Fibroblast of mammary gland (primary cell): ENCODE results near the gene TMUB1.
A peak's percentile ranks its signal among the peaks of the same experiment; 100 is the strongest.

Experiments used
- DNase-seq: peaks from one replicate; pipeline ENCODE4 v3.0.0-alpha.2; 2010; ENCODE audit warnings: low read depth
- H3K4me3 ChIP-seq: 2 replicates; pipeline ENCODE4 v1.5.1; 2011; ENCODE audit warnings: low read depth, mild to moderate bottlenecking, low read length, moderate library complexity; ENCODE audit not compliant: control insufficient read depth
- CTCF ChIP-seq: conservative IDR thresholded peaks from 2 replicates; pipeline ENCODE4 v1.5.1; 2011; ENCODE audit warnings: low read depth, low read length, inconsistent platforms; ENCODE audit not compliant: control insufficient read depth, insufficient read depth

The TMUB1 gene

GRCh38 chr7:151088856-151089699, 5.8 kb upstream of the TMUB1 start:
- no peak for TF ChIP-seq CTCF
- H3K4me3 ChIP-seq: peak overlapping the region; percentile 74
- peak; percentile 79 for DNase-seq

- no peak for TF ChIP-seq CTCF
- DNase-seq: peak; percentile 41
- H3K4me3 ChIP-seq: peak overlapping the region; percentile 74
Observed at GRCh38 chr7:151088019-151088855, 4.9 kb upstream of the TMUB1 start.

- H3K4me3 ChIP-seq: peak overlapping the region; percentile 74
- DNase-seq: peak; percentile 53
- TF ChIP-seq CTCF: no peak
Observed at GRCh38 chr7:151087245-151088018, 4.1 kb upstream of the TMUB1 start.

- no peak for TF ChIP-seq CTCF
- peak overlapping the region; percentile 74 for H3K4me3 ChIP-seq
- peak; percentile 46 for DNase-seq
Observed at GRCh38 chr7:151086802-151087244, 3.5 kb upstream of the TMUB1 start.

GRCh38 chr7:151085691-151086620, 2.7 kb upstream of the TMUB1 start, which contains the start of gene AGAP3:
Gene AGAP3, plus strand, starts transcription at chr7:151086475. Its CDS starts 267 bp downstream, at chr7:151086742.
- H3K4me3 ChIP-seq: peak within 1 kb of the TSS; percentile 74
- no peak for TF ChIP-seq CTCF
- DNase-seq: peak; percentile 63
